HG02759 (cell line): Measurements from ENCODE around the gene GPA33.
"Not testable (repeated sequence)": the region's sequence is repeated elsewhere in the genome, so short reads cannot be mapped to it uniquely, and the experiment has no call there.

Experiments used
- ATAC-seq: cut with Tn5 transposase; IDR thresholded peaks from one replicate; pipeline ENCODE4 v1.9.1; 2021; ENCODE audit warnings: mild to moderate bottlenecking, moderate library complexity; ENCODE audit not compliant: unreplicated experiment

GPA33 gene

GRCh38 chr1:167059045-167059808 lies 30.9 kb downstream of the GPA33 start:
- ATAC-seq: peak; percentile 53

DNA sequence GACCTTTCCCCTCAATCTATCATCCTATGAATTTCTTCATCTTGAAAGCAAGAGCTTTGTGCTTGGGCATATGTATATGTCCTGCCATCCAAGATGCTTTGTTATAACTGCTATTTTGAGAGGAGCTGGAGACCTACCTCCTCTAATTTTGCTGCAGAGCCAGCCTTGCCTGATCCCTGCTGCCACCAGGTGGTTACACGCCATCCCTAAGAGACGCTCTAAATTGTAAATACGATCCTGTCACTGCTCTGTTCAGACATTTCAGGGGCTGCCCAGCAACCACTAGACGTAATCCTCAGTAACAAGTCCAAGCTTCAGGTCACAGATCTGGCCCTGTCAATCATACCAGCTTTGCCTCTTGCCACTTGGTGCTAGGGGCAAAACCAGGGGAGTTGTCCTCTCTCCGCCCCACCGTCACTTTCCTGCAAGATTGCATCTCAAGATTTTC lies 32.9 kb downstream of the GPA33 start:
- ATAC-seq: peak; percentile 60

- peak; percentile 3 for ATAC-seq
These were observed 33.5 kb downstream of the GPA33 start for GRCh38 chr1:167056529-167057231.

DNA sequence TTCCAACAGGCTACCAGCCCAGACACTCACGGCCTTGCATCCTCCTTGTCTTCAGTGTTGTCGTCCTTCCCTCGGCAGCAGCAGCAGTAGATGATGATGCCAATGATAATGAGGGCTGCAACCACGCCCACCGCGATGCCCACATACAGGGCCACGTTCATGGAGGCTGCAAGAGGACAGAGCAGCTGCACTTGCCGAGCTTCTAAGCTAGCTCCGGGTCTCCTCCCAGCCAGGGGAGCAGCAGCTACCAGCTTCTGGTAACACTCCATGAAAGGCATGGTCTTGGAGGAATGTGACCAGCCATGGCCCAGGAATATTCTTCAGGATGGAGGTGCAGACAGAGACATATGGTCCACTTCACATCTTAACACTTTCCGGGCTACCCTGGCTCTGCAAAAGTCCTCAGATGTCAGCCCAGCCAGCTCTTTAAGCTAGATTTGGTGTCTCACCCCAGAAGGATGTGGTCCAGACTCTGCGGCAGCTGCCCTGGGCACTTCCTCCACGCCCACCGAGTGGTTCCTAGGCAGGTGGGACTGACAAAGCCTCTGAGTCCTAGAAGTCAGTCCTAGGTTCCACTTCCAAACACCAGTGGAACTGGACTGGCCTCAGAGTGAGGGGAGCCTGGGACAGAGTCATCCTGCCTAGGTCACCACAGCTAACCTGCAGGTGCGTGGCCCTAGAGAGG lies 35.1 kb downstream of the GPA33 start:
- no peak for ATAC-seq

- ATAC-seq: no peak
These were observed 35.6 kb downstream of the GPA33 start for GRCh38 chr1:167054531-167054930.

DNA sequence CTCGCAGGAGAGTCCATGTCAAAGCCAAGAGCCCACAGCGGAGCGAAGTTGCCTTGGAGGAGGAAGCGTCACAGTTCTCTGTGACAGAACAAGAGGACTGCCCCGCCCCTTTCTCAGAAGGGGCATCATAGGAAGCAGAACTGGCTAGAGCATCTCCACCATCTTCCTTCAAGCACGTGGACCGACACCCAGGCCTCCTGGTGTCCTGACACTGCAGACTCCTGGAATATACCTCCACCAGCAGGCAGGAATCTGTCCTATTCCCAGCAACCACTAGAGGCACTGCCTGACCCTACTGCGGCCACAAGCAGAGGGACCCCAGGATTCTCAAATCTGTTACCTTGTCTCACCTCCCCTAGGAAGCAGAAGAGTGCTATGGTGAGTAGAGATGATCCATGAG lies 37.8 kb downstream of the GPA33 start:
- ATAC-seq: no peak

GRCh38 chr1:167051907-167052306 lies 38.3 kb downstream of the GPA33 start:
- ATAC-seq: no peak

GRCh38 chr1:167043752-167044488 lies 46.3 kb downstream of the GPA33 start:
- peak; percentile 97 for ATAC-seq

DNA sequence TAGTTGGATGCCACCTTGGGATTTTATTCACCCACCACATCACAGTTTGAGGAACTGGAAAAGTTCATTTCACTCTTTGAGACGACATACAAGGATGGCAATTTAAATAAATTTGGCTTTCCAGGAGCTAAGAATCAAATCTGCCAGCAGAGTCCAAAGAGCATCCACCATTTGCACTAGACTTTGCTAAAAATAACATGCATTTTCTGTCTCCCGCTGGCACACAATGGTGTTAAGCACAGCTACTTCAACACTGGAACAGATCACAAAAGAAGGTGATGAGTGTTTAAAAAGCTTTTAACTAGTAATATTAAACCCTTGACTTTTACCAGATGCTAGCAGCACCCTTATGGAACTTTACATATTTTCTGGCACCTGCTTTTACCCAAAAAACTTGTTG lies 56.5 kb downstream of the GPA33 start:
- ATAC-seq: no peak

DNA sequence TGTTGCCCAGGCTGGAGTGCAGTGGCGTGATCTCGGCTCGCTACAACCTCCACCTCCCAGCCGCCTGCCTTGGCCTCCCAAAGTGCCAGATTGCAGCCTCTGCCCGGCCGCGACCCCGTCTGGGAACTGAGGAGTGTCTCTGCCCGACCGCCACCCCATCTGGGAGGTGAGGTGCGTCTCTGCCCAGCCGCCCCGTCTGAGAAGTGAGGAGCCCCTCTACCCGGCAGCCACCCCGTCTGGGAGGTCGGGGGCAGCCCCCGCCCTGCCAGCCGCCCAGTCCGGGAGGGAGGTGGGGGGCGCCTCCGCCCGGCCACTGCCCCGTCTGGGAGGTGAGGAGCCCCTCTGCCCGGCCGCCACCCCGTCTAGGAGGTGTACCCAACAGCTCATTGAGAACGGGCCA lies 60.6 kb downstream of the GPA33 start:
- not testable (repeated sequence) for ATAC-seq

GRCh38 chr1:167022384-167022783 lies 67.8 kb downstream of the GPA33 start:
- ATAC-seq: peak; percentile 94

GRCh38 chr1:167016100-167016750 lies 74.0 kb downstream of the GPA33 start:
- ATAC-seq: no peak

- ATAC-seq: no peak
These were observed 76.9 kb downstream of the GPA33 start for GRCh38 chr1:167013108-167013929.

- no peak for ATAC-seq
These were observed 77.6 kb downstream of the GPA33 start for GRCh38 chr1:167012570-167012969.

GRCh38 chr1:167011560-167012191 lies 78.5 kb downstream of the GPA33 start:
- no peak for ATAC-seq

DNA sequence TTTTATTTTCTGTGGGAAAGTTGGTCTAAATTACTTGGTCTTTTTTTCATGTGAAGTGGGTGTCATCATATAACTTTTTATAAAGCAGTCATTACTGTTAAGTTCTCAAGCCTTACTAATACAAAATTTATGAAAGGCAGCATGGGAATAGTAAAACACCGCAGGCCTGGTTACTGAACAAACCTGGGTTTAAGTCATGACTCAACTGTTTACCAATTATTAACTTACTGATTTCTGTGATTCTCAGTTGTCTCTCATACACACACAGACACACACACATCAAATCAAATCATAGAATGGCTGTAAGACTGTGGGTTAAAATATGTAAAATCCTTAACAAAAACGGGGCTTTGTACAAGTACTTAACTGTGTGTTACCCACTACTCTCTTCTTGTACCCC lies 86.5 kb downstream of the GPA33 start:
- ATAC-seq: no peak
